ENCODE measurements around the gene MUC13.

The MUC13 gene

DNA sequence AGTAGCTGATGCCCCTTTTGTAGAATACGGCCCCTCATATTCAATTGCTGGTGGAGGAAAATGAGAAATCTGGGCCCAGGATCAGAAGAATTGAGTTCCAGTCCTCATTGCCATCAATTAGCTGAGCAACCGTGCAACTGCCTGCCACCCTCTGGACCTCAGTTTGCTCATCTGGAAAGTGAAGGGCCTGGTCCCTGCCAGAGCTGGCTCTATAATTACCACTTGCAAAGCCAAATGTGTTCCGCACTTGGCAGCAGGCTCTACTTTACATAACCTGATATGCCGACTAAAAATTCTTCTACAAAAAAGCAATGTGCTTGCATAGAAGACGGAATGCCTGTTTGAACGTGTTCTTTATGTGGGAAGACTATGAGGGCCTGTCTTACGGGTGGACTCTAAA lies 38.8 kb downstream of the MUC13 start:
- DNase-seq: no peak

DNA sequence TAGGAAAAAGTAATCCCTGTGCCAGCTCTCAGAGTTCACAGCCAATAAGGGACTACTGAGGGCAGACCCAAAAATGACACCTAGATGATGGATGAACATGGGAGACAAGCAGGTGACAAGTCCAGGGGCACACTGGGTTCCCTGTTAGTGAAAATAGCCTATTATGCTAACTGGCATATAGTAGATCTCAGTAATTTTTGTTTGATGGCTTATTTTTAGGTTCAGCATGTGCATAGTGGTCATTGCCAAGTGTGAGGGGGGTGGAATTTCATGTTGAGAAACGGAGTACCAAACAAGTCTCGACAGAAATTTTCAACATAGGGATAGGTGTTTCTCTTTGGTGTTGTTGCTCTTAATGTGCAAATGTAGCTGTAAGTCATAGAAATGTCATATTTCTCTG lies 41.0 kb downstream of the MUC13 start:
- no peak for DNase-seq

DNA sequence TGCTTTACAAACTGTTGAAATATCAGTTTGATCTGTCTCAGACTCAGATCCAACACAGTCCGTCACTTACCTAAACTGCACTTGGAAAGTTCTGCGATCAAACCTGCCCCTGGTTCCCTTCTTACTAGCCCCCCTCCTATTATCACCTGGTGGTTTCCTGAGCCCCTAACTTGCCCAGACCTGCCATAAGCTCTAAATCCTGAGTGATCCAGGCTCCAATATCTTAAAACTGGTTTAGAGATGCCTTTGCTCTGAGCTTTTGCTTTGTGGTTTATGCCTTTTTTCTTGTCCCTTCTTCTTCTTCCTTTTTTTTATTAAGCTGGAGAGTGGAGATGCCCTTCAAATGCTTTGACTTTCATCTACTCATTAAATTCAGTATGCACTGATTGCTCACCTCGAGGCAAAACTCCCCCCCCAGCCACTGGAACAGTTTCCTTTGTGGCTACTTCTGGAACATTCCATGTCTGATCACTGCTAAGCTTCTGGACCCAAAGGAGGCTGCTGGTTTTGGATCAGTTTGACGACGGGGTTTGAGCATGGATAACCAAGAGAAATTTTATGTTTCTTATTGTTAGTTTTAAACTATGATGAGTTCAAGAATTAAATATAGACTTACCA lies 43.9 kb downstream of the MUC13 start:
- DNase-seq: no peak

DNA sequence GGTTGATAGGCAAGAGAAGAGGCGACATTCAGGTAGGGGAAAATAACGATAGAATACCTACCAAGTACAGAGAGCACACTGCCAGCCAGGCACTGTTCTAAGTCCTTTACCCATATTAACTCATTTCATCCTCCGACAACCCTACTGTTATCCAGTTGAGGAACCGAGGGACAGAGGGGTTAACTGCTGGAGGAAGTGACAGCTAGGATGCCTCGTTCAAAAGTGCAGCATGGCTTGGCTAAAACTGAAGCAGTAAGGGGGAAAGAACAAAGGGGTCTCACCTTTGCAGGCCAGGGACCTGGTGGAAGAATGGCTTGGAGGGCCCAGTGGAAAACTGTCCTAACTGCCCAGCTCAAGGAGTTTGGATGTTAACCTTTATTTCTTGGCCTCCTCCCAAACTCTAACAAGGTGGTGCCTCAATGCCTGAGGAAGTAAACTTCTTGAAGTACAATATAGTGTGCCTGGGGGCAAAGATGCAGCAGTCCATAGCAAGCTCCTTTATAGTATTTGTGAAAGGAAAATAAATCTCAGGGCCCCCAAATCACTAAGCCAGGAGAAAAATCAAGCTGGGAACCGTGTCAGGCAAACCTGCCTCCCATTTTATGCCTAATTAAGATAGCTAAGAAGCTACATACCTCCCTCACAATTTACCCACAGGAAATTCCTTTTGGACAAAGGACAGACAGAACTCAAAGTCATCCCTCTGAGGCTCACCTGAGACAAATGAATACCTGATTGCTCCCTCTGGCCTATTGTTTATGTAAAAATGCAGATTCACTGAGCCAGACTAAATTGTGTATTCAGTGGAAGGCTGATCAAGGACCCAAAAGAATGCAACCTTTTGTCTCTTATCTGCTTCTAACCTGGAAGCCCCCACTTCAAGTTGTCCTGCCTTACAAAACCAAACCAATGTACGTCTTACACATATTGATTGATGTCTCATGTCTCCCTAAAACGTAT lies 45.8 kb downstream of the MUC13 start:
- no peak for DNase-seq

DNA sequence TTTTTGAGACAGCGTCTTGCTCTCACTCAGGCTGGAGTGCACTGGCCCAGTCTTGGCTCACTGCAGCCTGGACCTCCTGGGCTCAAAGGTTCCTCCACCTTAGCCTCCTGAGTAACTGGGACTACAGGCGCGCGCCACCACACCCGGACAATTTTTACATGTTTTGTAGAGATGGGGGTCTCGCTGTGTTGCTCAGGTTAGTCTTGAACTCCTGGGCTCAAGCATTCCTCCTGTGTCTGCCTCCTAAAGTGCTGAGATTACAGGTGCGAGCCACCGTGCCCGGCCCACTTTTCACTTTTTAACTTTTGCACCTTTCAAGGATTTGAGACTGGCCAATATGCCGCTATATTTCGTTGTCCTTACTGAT lies 46.6 kb downstream of the MUC13 start:
- no peak for DNase-seq

DNA sequence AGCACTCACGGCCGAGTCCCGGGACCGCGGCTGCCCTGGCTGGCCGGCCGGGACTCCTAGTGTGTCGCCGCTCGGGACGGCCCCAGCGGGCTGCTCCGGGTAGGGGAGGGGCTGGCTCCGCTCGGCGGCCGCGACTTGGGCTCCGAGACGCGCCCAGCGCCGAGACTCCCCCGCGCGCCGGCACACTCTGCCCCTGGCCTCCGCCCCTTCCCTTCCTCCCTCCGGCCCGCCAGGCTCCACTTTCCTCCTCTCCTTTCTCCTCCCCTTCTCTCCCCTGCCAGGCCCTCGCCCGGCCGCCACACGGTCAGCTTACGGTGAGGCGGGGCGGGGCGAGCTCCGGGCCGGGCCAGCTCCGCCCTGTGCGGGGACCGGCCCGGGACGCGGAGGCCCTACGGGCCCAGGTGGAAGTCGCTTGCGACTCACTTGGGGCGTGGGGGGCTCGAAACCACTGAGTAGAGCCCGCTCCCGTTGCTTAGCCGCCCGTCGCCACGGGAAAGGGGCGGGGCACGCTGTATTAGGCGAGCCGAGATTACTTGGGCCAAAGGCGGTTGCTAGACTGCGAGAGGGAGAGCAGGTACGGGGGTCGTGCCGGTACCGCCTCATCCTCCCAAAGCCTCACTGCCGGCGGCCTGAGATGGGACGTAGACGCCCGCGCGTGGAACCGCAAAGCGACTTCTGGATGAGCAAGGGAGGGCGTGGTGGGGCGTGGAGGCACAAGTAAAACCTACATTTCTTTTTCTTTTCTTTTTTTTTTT lies 47.2 kb downstream of the MUC13 start, which contains the start of gene ITGB5:
Gene ITGB5, minus strand, starts transcription at position 189 of the 755 bp plus-strand sequence. CDS start 365 bp downstream, outside the sequence.
- DNase-seq: no peak

DNA sequence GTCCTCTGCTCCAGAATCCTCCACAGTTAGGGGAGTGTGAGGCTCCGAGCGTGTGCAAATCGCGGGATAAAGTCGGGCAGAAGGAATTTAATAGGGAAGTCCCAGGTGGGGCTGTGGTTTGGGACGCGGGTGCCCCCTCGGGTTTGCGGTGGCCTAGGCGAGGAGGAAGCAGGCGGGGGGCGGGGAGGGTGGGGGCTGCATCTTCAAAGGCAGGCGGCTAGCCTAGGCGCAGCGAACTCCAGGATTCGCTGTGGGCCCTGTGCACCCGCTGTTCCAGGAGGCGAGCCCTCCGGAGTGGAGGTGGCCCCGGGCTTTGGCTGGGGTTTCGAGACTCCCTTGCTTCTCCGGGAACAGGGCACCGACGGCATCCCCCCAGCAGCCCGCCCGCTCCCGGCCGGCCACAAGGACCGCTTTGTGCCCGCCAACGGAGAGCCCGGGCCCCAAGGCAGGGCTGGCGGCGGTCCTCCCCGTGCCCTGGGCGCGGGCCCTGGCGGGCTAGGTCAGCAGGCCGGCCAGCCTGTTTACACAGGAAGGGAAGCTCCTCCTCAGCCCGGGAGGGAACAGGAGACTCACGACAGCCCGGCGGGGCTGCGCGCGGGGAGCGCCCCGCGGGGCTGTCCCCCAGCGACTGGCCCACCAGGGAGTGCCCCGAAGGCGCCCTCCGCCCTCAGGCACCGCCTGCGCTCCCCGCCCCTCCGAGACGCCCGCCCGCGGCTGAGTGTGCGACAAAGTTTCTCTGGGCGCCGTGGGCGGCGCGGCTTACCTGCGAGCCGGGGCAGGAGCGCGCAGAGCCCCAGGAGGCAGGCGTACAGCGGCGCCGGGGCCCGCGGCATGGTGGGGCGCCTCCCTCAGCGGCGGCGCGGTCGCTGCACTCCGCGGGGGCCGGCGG lies 48.1 kb downstream of the MUC13 start:
- DNase-seq: no peak

DNA sequence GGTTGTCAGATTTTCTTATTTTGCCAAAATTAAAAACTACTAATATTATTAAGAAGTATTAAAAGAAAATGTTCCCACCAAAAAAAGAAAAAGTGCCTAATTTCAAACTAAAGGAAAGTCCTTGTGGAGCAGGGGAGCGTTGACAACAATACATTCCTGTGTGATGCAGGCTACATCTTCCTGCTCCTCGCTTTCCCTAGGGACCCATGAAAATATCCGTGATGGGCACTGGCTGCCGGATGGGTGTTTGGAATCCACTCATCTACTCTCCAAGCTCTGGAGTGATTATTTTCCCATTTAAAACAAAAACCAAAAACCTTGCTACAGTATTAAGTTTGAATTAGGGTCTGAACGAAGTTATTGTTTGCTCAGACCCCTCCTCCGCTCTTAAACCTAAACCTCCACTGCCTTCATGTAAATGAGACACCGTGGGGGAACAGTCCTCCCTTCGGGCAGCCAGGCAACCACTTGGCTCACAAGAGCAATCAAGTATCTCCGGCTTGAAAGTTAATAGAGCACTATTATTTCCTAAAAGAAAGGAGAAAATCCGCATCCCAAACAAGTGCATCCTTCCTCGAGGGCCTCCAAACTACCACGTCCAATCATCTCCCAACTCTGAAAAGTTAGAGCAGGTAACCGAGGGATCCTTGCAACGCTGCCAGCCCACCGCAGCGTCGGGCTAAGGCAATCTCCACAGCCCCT lies 48.9 kb downstream of the MUC13 start:
- no peak for DNase-seq

DNA sequence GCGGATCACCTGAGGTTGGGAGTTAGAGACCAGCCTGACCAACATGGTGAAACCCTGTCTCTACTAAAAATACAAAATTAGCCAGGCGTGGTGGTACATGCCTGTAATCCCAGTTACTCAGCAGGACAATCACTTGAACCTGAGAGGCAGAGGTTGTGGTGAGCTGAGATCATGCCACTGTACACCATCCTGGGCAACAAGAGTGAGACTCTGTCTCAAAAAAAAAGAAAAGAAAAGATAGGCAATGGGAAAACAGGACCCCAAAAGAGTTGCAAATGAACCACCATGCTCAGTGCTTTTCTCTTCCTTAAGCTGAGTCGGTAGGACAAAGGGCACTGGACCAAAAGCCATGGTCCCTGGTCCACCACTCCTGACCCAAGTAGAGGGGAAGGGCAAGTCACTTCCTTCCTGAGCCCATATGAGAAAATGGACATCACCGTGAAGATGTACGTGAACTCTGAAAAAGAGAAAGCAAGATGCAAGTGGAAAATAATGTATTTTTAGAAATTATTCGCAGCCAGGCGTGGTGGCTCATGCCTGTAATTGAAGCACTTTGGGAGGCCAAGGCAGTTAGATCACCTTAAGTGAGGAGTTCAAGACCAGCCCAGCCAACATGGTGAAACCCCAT lies 50.0 kb downstream of the MUC13 start:
- no peak for DNase-seq

DNA sequence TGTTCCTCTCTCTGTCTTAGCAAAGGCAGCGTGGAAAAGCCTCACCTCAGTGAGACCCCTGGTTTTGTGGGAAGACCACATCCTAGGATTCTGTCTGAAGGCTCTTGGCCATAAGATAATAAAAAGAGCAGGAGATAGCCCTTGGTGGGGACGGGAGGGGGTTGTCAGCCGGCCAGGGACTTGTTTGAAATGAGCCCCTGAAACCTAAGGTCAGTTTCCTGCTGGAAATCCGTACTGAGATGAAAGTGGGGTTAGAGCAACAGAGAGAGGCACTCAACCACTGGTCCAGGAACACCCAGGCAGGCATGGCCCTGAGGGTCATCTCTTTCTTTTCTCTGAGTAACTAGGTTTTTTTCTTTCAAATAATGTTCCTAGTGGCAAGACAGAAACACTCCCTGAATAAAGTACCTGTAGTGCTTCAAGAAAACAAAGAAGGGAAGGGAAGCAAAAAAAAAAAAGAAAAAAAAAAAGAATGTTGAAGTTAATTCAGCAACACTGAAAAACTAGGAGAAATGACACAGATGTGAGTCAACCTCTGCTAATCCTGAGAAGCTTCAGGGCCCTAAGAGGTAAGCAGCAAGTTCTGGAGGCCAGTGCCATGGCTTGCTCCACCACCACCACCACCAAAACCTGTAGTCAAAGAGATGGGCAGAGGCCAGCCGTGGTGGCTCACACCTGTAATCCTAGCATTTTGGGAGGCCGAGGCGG lies 50.6 kb downstream of the MUC13 start:
- DNase-seq: no peak

DNA sequence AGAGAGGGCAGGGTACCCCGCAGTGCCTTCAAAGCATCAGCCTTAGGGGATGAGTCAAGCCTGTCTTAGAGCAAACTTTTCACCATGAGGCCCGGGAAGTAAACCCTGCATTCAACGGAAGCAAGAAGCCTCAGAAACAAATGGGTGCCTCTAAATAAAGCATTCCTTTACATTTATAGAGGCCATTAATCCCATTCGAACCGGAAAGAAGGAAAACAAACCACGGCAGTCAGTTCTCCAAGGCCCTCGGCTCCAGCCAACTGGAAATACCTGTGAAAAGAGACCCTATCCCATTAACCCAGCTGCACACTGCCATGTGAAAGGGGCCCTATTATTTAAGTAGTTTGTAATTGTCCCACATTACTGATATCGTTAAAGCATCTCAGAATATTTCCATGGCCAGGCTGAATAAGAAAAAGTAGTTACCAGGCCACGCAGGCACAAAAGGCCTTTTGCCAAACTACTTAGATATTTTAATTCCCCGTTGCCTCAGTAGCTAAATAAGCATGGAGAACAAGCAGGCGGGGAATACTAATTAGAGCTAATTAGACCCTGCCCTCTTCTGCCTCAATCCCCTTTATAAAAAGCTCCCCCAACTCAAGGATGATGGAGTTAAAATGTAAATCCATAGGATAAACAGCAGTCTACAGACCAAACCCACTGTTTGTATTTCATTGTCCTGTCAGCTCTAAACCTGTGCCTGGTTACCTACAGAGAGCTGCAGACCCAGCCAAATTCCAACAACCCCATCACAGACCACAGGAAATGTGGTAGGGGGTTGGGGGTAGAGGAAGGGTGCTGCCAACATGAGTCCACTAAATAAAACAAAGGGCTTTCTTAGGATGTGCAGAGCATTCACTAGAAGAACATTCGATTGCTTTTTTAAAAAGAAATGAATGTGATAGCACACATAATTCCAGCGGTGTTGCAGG lies 51.5 kb downstream of the MUC13 start:
- DNase-seq: no peak

DNA sequence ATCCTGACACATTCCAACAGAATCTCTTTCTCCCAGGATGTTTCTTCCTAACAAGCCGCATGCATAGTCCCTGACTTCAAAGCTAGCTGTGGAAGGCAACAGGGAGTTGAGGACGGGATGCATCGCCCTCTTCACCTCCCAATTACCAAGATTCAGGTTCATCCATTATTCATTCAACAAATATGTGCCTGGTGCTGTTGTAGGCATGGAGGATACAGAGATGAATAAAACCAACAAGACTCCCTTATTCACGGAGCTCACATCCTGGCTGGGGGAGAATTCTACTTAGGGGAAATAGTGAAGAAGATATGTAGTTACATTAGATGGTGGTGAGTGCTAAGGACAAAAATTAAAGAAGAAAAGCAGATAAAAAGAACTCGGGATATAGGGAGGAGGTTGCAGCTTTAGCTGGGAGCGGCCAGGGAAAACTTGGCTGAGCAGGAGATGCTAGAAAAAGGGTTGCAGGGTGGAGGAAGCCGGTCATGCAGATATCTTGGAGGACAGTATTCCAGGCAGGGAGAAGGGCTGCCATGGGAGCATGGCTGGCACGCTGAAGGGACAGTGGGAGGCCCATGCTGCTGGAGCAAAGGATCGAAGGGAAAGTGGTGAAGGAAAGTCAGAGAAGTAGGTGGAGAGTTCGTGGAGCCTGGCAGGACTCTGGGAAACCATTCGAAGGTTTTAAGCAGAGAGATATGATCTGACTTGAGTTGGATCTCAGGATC lies 52.4 kb downstream of the MUC13 start:
- no peak for DNase-seq

DNA sequence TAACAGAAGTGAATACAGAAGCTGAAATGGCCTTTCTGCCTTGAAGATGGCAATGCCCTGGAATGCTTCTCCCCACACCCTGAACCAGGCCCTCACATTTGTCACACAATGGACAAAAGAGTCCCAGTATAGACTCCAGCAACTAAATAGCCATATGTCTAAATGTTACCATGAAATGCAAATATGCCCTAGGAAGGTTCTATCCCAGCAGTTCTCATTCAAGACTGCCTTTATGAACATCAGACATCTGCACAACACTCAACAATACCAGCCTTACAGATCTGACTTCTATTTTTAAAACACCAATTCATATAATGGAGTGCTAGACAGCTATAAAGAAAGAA lies 55.2 kb downstream of the MUC13 start:
- DNase-seq: no peak

DNA sequence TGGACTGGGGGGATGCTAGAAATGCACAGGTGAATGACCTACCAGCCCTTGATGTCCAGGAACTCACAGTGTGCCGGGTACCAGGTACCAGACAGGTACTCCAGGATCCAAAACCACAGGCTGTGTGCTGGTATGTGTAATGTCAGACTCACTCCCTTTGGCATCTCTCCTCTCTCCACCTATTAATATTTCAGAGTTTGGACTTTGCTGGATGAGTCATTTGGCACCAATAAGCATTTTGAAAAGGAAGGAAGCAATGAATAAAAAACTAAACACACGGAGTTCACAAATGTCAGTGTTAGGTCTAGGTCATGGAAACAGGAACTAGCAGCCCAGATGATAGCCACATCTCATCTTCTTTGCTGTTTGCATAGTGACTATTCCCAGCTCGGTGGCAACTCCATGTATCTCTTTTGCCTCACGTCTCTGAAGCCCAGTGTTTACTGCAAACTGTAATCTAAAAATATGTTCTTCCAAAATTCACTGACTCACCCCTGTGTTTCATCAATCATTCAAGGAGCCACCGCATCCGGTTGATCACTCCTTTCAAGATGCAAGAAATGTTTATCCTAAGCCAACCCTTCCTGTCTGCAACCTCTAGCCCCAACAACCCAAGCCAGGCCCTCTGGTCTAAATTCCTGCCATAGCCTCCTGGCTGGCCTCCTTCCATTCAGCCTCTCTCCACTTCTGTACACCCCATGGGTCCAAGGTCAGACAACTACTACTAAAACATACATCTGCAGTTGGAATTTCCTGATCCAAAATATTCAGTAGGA lies 55.8 kb downstream of the MUC13 start:
- no peak for DNase-seq

DNA sequence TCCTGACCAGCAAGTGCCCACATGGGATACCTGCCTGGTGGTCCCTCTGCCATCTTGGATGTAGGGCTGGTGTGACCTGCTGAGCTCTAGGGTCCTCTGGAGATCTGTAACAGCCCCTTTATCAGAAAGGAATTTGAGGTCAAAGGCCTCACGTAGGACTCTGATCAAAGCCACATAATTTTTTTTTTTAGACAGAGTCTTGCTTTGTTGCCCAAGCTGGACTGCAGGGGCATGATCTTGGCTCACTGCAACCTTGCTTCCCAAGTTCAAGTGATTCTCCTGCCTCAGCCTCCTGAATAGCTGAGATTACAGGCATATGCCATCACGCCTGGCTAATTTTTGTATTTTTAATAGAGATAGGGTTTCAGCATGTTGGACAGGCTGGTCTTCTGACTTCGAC lies 56.9 kb downstream of the MUC13 start:
- DNase-seq: no peak

DNA sequence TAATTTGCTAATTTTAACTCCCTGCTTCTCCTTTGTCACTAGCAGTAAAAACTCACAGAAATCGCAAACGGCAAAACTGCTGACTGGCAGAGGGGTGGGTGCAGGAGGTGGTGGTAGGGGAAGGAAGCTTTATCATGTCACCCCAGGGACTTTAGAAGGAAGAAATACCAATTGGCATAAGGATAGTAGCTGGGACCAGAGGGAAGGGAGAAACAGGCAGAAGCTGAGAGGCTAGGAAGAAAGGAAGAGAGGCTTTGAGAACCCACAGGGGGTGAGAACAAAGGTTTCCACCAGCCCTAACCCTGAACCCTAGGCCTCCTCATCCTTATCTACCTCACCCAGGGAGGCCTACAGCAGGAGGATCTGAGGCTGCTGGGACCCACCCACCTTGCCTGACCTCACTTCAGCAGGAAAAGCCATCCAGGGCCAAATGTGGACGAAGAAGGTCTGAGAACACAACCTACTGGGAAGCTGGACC lies 58.1 kb downstream of the MUC13 start:
- DNase-seq: no peak

DNA sequence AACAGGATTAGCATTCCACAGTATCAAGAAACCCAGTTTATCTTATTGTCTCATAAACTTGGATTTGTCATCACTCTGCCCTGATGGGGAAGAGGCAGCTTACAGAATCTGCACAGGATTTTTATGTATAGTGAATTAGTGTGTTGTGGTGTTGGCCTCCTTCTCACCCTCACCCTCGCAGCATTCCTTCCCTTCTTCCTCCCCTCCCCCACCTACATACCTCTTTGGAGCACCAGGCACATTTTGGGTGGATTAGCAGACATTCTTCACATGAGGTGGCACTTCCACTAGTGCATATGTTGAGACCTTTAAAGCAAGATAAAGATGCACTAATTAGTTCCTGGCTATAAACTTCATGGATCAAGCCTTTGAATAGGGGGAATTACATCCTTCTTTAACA lies 61.3 kb downstream of the MUC13 start:
- DNase-seq: no peak

DNA sequence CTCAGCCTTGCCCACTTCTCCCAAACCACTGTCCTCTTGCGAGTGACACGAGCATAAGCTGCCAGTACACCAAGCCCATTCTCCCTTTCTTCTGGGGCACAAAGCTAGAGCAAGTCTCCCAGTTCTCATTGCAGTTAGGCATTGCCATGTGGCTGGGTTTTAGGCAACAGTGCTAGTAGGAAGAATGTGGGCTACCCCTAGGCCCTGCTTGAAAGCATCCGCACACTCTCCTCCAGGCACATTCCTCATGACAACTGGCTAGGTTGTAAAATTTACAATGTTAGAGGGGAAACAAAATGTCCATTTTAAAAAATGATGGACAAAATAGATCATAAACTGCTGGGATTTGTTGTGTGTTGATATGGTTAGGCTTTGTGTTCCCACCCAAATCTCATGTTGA lies 67.0 kb downstream of the MUC13 start:
- no peak for DNase-seq

Data from activated effector memory CD4-positive, alpha-beta T cell treated with Interleukin-2 at 50 U/mL for 16 hours (primary cell).